Epidermal melanocyte (primary cell): ENCODE results near the gene RPL38.

Experiments used
- DNase-seq: peaks from one replicate; pipeline ENCODE4 v3.0.0; 2011; ENCODE audit warnings: low spot score; ENCODE audit not compliant: insufficient read length

Gene RPL38

DNA sequence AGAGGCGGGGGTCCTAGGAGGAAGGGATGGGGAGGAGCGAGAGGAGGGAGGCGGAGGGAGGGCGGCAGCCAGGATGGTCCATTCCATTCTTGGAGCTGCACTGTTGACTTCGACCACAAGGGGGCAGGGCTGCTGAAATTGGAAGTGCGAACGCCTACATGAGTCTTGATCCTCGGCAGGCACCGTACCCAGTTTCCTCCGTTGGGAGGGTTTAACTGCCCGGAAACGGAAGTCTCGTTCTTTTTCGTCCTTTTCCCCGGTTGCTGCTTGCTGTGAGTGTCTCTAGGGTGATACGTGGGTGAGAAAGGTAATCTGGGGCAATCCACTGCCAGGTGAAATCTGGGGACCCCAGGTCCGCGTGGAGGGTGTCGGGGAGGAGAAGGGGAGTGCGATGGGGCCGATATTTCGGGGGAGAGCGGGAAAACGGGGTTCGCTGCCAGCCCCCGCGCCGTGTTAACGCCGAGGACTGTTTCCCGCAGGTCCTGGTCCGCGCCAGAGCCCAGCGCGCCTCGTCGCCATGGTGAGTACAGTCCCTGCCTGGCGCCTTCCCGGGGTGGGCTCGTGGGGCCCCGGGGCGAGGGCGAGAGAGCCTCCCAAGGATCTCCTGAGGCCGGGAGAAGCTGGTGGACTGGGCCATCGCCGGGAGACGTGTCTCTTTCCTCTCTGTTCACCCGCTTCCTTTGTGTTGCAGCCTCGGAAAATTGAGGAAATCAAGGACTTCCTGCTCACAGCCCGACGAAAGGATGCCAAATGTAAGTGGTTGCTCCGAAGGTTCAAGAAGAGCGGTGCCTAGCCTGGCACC, at the start of gene RPL38:
RPL38 (plus strand) TSS at position 240 of the 802 bp plus-strand sequence; CDS start at position 518, 278 bp downstream.
- peak; percentile 95 for DNase-seq

DNA sequence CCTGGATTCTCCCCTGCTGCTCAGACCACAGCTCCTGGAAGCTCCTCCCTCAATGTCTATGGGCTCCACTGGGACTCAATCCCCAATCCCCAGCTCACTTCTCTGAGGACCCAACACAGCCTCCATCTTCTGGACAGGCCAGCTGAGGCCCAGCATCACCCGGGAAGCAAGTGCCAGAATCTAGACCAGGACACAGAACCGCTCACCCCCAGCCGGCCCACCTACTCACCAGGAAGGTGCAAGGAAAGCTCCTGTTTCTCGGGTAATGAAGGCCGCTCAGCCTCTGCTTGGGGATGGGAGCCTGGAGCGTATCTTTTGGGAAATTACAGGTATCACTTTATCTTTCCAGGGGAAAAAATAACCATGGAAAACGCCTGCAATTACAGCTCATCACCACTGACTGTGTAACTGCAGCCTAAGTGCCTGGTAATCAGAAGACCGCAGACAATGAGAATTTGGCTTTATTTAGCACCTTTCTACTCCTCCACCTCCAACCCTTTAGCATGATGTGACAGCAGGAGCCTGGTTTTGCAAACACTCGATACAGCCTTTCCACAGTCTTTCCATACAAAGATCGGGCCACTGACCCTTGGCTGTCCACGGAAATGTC, 49.6 kb upstream of the RPL38 start:
- DNase-seq: no peak

DNA sequence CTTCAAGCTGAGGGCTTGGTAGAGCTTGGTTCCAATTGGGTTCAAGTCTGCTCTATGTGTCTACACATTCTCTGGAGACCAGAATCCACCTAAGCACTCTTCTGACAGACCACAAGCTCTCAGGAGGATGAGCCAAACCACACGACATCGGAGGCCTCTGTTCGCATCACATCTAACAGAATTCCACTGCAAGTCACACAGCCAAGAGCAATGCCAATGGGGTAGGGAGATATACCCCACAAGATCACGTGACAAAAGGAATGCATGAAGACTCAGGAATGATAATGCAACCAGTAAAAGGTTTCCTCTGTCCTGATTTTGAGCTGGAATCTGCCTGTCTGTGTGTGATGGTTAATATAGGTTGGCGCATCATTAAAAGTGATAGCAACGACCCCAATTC, 46.6 kb upstream of the RPL38 start:
- DNase-seq: no peak

DNA sequence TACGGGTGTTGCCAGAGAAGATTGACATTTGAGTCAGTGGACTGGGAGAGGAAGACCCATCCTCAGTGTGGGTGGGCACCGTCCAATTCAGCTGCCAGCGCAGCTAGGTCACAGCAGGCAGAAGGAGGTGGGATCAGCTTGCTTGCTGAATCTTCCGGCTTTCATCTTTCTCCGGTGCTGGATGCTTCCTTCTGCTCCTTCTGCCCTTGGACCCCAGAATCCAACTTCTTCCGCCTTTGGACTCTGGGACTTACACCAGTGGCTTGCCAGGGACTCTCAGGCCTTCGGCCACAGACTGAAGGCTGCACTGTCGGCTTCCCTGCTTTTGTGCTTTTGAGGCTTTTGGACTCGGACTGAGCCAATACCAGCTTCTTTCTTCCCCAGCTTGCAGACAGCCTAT, 46.1 kb upstream of the RPL38 start:
- DNase-seq: no peak

DNA sequence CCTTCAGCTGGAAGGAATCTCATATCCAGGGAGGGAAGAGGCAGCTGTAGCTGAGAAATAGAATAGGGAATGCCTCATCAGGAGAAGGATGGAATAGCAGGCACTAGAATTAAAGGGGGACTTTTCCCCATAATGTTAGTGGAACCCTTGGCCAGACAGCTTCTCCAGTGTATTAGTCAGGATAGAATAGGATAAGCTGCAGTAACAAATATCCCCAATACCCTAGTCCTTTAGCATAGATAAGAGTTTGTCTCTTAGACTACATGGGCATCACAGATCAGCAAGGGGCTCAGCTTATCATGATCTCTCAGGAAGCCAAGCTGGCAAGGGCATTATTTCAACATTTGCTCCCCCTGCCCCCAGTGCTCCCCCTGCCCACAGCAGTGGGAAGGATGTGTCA, 44.7 kb upstream of the RPL38 start:
- DNase-seq: no peak

DNA sequence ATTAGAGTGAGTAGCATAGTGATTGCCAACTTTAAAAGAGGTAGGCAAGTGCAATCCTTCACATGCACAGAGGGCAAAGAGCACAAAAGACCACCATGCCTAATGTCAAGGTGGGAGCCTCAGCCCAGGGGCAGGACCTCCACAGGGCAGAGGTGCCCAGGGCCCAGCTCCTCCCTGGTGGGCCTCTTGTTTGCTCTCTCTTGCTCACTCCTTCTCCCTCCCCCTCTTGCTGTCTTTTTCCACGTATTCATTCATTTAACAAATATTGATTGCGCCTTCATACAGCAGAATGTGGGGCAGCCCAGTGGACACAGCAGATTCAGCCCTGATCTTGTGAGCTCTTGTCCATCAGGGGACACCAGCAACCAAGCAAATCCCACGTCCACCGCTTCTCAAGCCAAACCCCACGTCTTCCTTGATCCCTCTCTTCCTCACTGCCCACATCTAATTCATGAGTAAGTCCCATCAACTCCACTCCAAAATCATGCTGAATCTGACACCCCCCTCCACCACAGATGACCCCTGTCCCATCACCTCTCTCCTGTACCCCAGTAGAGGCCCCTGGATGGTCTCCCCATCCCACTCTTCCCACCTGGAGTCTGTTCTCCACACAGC, 44.1 kb upstream of the RPL38 start:
- DNase-seq: no peak

DNA sequence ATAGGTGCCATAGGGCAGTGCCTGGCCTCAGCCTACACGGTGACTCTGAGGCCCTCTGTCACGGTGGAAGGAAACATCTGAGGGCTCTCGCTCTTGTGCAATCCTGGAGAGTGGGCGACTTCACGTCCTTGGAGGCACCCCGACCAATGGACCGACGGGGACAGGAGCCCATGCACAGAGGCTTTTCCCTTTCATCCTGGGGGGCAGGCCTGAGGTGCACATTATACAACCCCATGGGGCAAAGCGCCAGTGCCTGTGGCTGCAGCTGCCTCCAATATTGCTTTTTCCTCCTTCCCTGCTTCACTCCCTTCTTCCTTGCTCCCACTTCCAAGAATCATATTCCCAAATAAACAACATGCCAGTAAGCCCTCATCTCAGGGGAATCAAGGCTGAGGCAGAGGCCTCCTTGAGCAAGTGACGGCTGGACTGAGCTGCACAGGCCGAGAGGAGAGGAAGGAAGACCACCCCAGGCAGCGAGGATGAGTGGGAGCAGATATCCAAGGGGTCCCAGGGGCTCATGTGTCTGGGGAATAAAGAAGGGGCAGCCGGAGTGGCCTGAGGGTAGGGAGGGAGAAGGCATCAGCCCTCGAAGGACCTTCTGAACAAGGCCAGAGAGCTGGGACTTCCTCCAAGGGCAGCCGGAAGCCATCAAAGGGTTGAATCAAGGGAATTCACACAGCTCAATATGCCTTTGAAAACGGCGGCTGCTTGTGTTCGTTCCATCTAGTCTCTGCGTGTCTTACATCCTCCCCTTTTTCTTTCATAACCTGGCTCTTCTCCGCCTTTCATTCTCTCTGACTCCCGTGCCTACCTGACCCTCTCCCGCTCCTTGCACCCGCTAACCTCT, 42.6 kb upstream of the RPL38 start:
- no peak for DNase-seq

DNA sequence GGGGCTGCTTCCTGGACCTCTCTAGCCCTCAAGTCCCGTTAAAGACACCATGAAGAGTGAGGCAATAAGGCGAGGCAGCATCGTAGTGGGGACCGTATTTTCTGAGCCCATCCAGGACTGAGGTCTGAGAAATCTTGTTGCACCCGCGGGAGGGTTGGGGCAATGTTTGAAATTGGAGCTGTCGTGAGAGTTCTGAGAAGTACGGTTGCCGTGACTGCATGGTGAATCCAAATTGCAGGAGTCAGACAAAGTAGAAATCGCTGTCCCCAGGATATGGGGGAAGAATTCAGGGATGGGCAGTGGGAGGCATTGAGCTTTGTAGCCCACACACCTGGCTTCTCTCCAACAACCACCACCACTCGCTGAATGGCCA, 42.0 kb upstream of the RPL38 start:
- DNase-seq: no peak

DNA sequence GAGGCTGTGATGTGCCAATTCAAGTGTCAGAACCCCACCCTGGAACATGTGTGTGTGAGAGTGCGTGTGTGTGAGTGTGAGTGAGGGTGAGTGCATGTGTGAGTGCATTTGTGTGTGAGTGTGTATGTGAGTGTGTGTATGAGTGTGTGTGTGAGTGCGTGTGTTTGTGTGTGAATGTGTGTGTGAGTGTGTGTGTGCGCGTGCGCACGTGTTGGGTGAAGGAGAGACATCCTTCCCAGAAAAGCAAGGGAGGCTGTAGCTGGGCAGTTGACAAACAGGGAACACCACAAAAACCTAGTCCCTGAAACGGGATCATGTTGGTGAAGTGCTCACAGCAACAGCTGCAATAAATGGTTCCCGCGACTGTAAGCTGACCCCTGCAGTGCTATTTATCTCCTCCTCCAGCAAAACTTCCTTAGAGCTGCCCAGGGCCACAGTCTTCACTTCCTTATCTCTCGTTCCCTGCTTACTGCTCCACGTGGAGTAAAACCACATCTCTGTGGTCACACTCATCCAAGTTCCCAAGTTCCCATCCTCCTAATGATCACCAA, 40.1 kb upstream of the RPL38 start:
- DNase-seq: no peak

DNA sequence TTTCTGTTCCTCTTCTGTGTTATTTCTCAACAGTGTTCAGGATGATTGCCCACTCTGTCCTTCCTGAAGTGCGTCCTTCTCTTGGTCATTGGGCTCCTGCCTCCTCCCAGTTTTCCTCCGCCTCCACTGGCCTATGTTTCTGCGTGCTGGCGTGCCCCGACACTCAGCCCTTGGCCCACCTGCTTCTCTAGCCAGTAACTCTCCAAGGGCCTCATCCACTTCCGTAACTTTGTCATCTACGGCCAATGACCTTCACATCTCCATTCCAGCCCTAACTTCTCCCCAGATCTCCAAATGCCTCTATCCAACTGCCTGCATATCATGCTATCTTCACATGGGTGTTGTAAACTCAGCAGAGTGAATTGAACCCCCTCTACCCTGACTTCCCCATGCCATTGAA, 39.6 kb upstream of the RPL38 start:
- no peak for DNase-seq

DNA sequence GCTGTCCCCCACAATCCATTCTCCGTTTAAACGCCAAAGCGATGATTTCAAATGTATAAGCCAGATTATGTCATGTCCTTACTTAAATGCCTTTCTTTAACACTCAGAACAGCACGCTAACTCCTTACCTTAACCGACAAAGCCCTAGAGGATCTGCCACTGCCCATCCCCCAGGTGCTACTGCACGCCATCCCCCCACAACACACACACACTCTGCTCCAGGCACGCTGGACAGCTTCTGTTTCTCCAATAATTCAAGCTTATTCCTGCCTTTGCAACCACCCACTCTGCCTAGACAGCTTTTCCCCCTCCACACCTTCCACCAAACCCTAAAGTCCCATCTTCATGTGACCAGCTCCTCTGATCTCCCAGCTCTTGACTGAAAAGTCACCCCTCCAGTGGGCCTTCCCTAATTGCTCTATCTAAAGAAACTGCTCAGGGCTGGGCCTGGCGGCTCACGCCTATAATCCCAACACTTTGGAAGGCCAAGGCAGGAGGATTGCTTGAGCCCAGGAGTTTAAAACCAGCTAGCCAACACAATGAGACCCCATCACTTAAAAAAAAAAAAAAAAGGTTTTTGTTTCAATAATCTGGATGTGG, 38.9 kb upstream of the RPL38 start:
- DNase-seq: no peak

DNA sequence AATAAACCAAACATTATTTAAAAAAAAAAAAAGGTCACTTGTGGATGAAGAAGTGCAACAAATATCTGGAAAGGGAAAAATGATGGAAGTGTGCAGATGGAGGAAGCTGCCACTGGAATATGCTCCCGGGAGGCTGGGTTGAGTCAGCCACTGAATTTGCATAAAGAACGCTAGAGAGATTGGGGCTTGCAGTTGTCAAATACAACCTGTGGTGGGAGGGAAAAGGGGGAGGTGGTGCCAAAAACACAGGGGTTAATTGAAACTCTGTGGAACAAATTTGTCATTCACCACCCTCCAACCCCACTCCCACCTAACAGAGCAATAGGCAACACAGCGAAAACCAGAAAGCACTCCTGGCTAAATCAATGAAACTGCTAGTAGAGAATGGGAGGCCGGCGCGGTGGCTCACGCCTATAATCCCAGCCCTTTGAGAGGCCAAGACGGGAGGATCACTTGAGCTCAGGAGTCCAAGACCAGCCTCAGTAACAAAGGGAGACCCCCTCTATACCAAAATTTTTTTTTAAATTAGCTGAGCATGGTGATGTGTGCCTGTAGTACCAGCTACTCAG, 37.6 kb upstream of the RPL38 start:
- no peak for DNase-seq

DNA sequence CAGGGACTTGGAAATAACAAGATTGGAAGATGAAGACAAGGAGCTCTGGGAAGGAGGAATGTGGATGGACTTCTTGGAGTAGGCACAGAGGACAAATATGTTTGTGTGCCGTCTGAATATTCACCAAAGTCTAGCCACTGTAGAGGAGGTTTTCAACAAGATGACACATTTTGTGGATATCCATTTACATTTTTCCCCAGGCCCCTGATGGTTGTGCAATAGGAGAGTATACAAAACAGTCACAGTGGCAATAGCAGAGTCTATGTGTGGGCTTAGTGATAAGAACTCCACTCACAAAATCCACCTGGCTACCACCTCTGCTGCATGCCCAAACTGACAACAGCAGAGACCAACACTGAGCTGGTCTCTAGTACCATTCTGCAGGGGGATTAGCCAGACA, 32.6 kb upstream of the RPL38 start:
- DNase-seq: no peak

DNA sequence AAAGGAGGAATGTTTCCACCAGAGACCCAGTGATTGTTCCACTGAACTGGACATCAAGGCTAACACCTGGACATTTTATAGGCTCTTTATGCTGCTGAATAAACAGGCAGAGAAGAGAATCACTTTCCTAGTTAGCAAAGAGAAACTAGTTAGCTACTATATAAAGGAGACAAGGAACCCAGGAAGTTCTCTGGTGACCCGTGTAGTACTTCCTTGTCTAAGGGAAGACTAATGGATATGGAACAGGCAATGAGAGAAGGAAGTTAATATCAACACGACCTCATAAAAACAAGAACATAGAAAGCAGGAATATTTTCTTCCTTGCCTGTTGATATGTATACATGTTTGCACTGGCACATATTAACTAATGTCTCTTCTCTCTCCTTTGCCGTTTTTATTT, 30.8 kb upstream of the RPL38 start:
- no peak for DNase-seq

DNA sequence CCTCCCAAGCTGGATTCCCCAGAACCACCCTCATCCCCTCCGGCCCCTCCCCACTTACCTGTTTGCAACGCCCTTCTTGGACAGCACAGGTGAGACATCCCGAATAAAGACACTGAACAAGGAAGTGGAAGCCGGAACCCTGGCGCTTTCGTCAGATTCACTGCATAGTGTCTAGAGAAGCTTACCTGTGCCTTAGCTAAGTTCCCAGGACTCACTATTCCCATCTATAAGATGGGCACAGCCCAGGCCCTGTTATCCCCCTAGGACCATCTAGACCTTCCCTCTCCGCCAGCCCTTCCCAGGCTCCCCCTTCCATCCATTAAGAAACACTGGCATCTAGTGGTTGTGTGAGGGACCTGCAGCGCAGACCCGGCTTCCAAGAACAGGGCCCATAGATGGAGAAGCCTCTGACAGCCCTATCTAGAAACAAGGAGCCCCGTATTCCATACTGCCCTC, 26.9 kb upstream of the RPL38 start:
- DNase-seq: peak; percentile 49

DNA sequence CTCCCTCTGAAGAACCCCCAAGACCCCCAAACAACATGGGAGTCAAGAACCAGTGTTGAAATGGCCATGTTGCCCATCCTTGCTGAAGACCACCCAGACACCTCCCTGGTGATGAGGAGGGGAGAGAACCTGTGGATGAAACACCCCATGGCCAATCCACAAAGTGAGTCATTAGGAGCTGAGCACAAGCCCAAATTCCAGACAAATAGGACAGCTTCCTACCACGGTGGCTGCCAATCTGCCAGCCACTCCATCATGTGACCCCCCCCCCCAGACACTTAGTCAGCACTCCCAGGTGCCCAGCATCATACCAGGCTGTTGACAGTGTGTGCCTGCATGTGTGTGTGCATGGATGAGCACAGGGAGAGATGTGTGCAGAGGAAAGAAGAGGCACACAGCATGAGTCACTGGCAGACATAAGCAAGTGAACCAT, 26.4 kb upstream of the RPL38 start:
- no peak for DNase-seq

DNA sequence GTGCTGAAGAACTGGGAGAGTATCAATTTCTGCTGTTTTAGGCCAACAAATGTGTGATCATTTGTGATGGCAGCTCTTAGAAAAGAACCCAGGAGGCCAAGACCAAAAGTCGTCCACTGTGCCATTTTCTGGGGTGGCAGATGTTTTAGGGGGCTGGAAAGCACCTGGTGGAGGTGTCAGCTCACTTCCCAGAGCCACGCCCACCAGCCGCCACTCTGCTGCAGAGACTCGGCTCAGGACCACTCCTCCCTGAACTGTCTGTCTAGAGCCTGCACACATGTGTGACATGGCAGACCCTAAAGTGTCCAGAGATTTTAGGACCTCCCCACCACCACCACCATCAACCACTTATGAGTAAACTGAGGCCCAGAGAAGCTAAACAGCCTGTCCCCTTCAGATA, 23.9 kb upstream of the RPL38 start:
- no peak for DNase-seq

DNA sequence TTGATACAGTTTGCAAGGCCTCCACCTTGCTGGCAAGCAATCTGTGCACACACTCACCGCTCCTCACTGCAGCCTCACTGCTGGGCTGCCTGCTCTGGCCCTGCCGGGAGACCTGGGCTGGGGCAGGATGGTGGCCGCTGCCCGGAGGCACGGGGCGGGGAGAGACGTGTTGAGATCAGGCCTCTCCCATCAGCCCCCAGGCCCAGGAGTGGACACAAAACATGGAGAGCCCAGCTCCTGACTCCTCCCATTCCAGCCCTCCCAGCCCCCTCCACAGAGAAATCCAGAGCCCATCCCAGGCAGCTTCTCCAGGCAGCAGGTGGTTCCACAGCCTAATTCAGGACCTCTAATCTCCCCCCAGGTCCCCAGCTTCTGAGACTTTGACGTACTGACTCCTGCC, 23.1 kb upstream of the RPL38 start:
- no peak for DNase-seq

DNA sequence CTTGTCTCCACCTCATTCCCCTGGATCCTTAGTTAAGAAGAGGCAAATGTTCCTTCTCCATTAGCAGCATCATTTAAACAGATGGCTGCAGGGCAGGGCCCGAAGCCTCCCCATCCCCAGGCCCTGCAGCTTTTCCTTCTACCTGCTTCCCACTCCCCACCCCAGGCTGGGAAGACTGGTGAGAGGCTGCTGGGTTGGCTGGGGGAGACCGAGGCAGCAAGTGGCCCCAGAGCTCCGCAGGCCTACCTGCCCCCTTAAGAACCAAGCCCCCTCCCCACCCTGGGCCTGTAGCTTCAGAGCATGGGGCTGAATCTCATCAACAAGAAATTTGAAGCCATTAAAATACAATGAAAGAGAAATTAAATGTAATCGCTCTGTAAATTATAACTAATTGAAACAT, 22.1 kb upstream of the RPL38 start:
- no peak for DNase-seq

DNA sequence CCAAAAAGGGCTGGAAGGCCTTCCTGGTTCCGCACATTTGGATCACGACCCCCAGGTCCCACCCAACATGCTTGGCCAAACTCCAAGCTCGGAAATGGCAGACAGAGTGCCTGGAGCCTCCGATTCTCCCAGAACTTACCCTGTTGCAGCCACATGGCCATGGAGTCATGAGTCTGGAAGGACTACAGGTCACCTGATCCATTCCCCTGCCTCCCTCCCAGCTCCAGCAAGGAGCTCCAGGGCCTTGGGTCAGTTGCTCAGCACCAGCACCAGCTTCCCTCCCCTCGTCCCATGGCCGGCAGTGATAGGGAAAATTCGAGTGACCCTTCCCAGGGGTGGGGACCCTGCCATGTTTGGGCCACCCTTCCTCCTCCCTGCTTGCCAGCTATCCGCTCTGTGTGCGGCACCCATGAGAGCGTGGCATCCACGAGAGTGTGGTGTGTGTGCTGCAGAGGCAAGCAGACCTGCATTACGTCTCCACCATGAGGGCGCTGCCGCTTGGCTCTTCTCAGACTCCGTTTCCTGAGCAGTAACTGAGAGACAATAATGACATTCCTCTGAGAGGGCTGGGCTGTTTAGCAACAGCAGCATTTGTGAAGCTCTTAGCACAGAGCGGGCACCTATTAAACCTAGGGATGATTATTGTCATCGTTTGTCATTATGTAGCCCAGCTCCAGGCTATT, 21.3 kb upstream of the RPL38 start:
- DNase-seq: no peak
